H9 (cell line): ENCODE results near the gene NUP43. TPM values are rescaled to one million over a fixed set of nuclear protein-coding genes. Genes with fewer than 3 reads are reported as not detected.

Experiments
- DNase-seq: peaks from one replicate; pipeline ENCODE4 v3.0.0-alpha.2; 2017
- H2AFZ ChIP-seq: one replicate; pipeline ENCODE4 v1.6.1; 2013; ENCODE audit warnings: mild to moderate bottlenecking, low read length, control low read depth, moderate library complexity
- H2AK5ac ChIP-seq: 2 replicates; pipeline ENCODE4 v1.6.1; 2013; ENCODE audit warnings: low read length, control low read depth, mixed read lengths; ENCODE audit not compliant: insufficient read length
- H2BK120ac ChIP-seq: one replicate; pipeline ENCODE4 v1.6.1; 2013; ENCODE audit warnings: low read depth, mild to moderate bottlenecking, low read length, control low read depth, inconsistent platforms; ENCODE audit not compliant: poor library complexity, severe bottlenecking
- H2BK12ac ChIP-seq: 2 replicates; pipeline ENCODE4 v1.6.1; 2013; ENCODE audit warnings: low read length, control low read depth, mixed read lengths, low read depth; ENCODE audit not compliant: insufficient read length
- H2BK15ac ChIP-seq: 2 replicates; pipeline ENCODE4 v1.6.1; 2013; ENCODE audit warnings: low read depth, low read length, control low read depth
- H2BK20ac ChIP-seq: one replicate; pipeline ENCODE4 v1.6.1; 2013; ENCODE audit warnings: low read depth, mild to moderate bottlenecking, low read length, control low read depth, inconsistent platforms; ENCODE audit not compliant: poor library complexity, severe bottlenecking
- H2BK5ac ChIP-seq: 2 replicates; pipeline ENCODE4 v1.6.1; 2013; ENCODE audit warnings: low read length, control low read depth, mixed read lengths; ENCODE audit not compliant: insufficient read length
- H3K14ac ChIP-seq: 2 replicates; pipeline ENCODE4 v1.6.1; 2013; ENCODE audit warnings: low read length, control low read depth; ENCODE audit not compliant: insufficient read depth
- H3K18ac ChIP-seq: 2 replicates; pipeline ENCODE4 v1.6.1; 2013; ENCODE audit warnings: low read depth, mild to moderate bottlenecking, mixed read lengths, low read length, control low read depth; ENCODE audit not compliant: insufficient read length
- H3K23ac ChIP-seq: 2 replicates; pipeline ENCODE4 v1.6.1; 2013; ENCODE audit warnings: low read length, control low read depth, mixed read lengths, low read depth; ENCODE audit not compliant: insufficient read length
- H3K23me2 ChIP-seq: 2 replicates; pipeline ENCODE4 v1.6.1; 2013; ENCODE audit warnings: low read depth, mild to moderate bottlenecking, mixed read lengths, low read length, control low read depth; ENCODE audit not compliant: insufficient read length, poor library complexity, severe bottlenecking
- H3K27ac ChIP-seq: 2 replicates; pipeline ENCODE4 v1.5.1; 2013; ENCODE audit warnings: low read length, control low read depth, mixed read lengths, low read depth; ENCODE audit not compliant: insufficient read length
- H3K27me3 ChIP-seq: 2 replicates; pipeline ENCODE4 v1.6.1; 2013; ENCODE audit warnings: low read length, control low read depth, inconsistent platforms; ENCODE audit not compliant: insufficient read depth
- H3K4ac ChIP-seq: 2 replicates; pipeline ENCODE4 v1.6.1; 2013; ENCODE audit warnings: low read depth, mild to moderate bottlenecking, control low read depth, inconsistent platforms, low read length, moderate library complexity
- H3K4me1 ChIP-seq: 2 replicates; pipeline ENCODE4 v1.6.1; 2013; ENCODE audit warnings: low read length, control low read depth, inconsistent platforms; ENCODE audit not compliant: insufficient read depth
- H3K4me2 ChIP-seq: 2 replicates; pipeline ENCODE4 v1.6.1; 2013; ENCODE audit warnings: low read length, control low read depth, mixed read lengths; ENCODE audit not compliant: insufficient read length, insufficient read depth
- H3K56ac ChIP-seq: 2 replicates; pipeline ENCODE4 v1.6.1; 2013; ENCODE audit warnings: low read depth, mild to moderate bottlenecking, mixed read lengths, low read length, control low read depth; ENCODE audit not compliant: insufficient read length
- H3K79me1 ChIP-seq: 2 replicates; pipeline ENCODE4 v1.6.1; 2013; ENCODE audit warnings: low read depth, mild to moderate bottlenecking, moderate library complexity, low read length, control low read depth, inconsistent platforms; ENCODE audit not compliant: insufficient read depth, poor library complexity, severe bottlenecking
- H3K79me2 ChIP-seq: 2 replicates; pipeline ENCODE4 v1.6.1; 2013; ENCODE audit warnings: low read length, control low read depth, inconsistent platforms; ENCODE audit not compliant: insufficient read depth
- H3K9ac ChIP-seq: 2 replicates; pipeline ENCODE4 v1.6.1; 2013; ENCODE audit warnings: low read length, control low read depth, mixed read lengths; ENCODE audit not compliant: insufficient read length; ENCODE audit errors: extremely low read depth
- H3K9me3 ChIP-seq: one replicate; pipeline ENCODE4 v1.6.1; 2013; ENCODE audit warnings: low read depth, low read length, inconsistent platforms; ENCODE audit not compliant: control insufficient read depth
- H3T11ph ChIP-seq: one replicate; pipeline ENCODE4 v1.6.1; 2013; ENCODE audit warnings: mild to moderate bottlenecking, low read length, control low read depth, inconsistent platforms
- H4K20me1 ChIP-seq: one replicate; pipeline ENCODE4 v1.6.1; 2013; ENCODE audit not compliant: control insufficient read depth, insufficient read length, insufficient read depth
- H4K5ac ChIP-seq: 2 replicates; pipeline ENCODE4 v1.6.1; 2013; ENCODE audit warnings: low read depth, mild to moderate bottlenecking, mixed read lengths, low read length, control low read depth; ENCODE audit not compliant: insufficient read length
- H4K8ac ChIP-seq: replicated peaks from 2 replicates; pipeline ENCODE4 v1.6.1; 2013; ENCODE audit warnings: low read length, control low read depth, mixed read lengths, low read depth; ENCODE audit not compliant: insufficient read length
- H4K91ac ChIP-seq: 2 replicates; pipeline ENCODE4 v1.6.1; 2013; ENCODE audit warnings: low read depth, mild to moderate bottlenecking, moderate library complexity, mixed read lengths, low read length, control low read depth; ENCODE audit not compliant: insufficient read length
- H3K27ac Mint-ChIP-seq, 3 experiments: 2 replicates in 2 of 3; 3 replicates in 1 of 3; pipeline ENCODE4 v1.8.0; 2020 to 2021; ENCODE audit warnings: mixed read lengths in 3 of 3, mild to moderate bottlenecking in 1 of 3, moderate library complexity in 1 of 3
- H3K27me3 Mint-ChIP-seq: 2 replicates; pipeline ENCODE4 v1.8.0; 2021; ENCODE audit warnings: low read depth, mild to moderate bottlenecking, moderate library complexity, mixed read lengths
- H3K36me3 Mint-ChIP-seq, 3 experiments: 2 replicates in 2 of 3; 3 replicates in 1 of 3; pipeline ENCODE4 v1.8.0; 2020 to 2021; ENCODE audit warnings: low read depth in 3 of 3, mixed read lengths in 3 of 3; ENCODE audit not compliant: insufficient read depth in 1 of 3
- H3K4me1 Mint-ChIP-seq, 2 experiments: 2 replicates each; pipeline ENCODE4 v1.8.0; 2020; ENCODE audit warnings: mixed read lengths in 2 of 2
- H3K4me3 Mint-ChIP-seq, 2 experiments: 2 replicates in 1 of 2; 3 replicates in 1 of 2; pipeline ENCODE4 v1.8.0; 2020 to 2021; ENCODE audit warnings: mild to moderate bottlenecking in 2 of 2, mixed read lengths in 2 of 2, moderate library complexity in 1 of 2
- H3K9me3 Mint-ChIP-seq, 2 experiments: 2 replicates in 1 of 2; 3 replicates in 1 of 2; pipeline ENCODE4 v1.8.0; 2020; ENCODE audit warnings: mild to moderate bottlenecking in 2 of 2, mixed read lengths in 2 of 2, moderate library complexity in 1 of 2
- CTCF ChIP-seq: fragments of 200-600 bp; sonication (generic); conservative IDR thresholded peaks from 3 replicates; pipeline ENCODE4 v1.8.0; 2021; ENCODE audit warnings: antibody characterized with exemption, mild to moderate bottlenecking
- WGBS: extraction: QIAGEN DNeasy Blood & Tissue Kit; methylation state at CpG from one replicate; pipeline ENCODE4 v1.1.7; 2013; ENCODE audit warnings: missing lambda C conversion rate, low lambda C conversion rate, mixed read lengths; ENCODE audit not compliant: insufficient read length; ENCODE audit errors: extremely low coverage; 5-methylcytosine and 5-hydroxymethylcytosine counted together
- total RNA-seq: library from RNA; stranded (reverse); gene quantifications from 2 replicates; pipeline ENCODE4 v1.2.1, GENCODE V29; 2021

The NUP43 gene
- total RNA-seq, 1 experiment from 2014 or later: 92.1 TPM

DNA sequence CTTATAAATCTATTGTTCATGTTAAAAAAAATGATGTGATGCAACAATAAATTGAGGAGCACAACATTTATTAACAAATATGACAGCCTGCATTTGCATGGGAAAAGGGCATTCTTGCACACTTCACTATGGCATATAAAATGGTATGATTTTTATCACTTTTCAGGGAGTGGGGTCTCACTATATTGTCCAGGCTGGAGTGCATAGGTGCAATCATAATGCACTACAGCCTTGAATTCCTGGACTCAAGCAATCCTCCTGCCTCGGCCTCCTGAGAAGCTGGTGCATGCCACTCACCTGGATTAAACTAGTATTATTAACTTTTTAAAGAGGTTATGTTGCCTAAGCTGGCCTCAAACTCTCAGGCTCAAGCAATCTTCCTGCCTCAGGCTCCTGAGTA is 11.4 kb downstream of the NUP43 start:
- no peak overlapping the region for H3K27ac ChIP-seq
- H3K9me3 Mint-ChIP-seq: no peaks in the 10 kb centered on the region
- no peak overlapping the region for H3K18ac ChIP-seq
- no peaks in the 10 kb centered on the region for H3K4me1 ChIP-seq
- no peak overlapping the region for H4K5ac ChIP-seq
- no peak overlapping the region for H2AK5ac ChIP-seq
- H3K4ac ChIP-seq: no peak overlapping the region
- H2BK20ac ChIP-seq: no peak overlapping the region
- no peak overlapping the region for H3K27ac Mint-ChIP-seq
- H3K14ac ChIP-seq: no peak overlapping the region
- H3K79me2 ChIP-seq: no peaks in the 10 kb centered on the region
- no peaks in the 10 kb centered on the region for H4K20me1 ChIP-seq
- H3K4me3 Mint-ChIP-seq: no peak overlapping the region
- H3K27me3 ChIP-seq: no peaks in the 10 kb centered on the region
- H3K9ac ChIP-seq: no peak overlapping the region
- no peak overlapping the region for H3K4me2 ChIP-seq
- H3K79me1 ChIP-seq: no peaks in the 10 kb centered on the region
- WGBS: no CpG with 5 or more reads among the region's 1 CpG
- peaks cover 19 to 81% (median 52%) of the 10 kb centered on the region in 3 experiments; a peak in 6 of 7 replicates for H3K36me3 Mint-ChIP-seq
- no peak for TF ChIP-seq CTCF
- H3K9me3 ChIP-seq: no peaks in the 10 kb centered on the region
- H3K27me3 Mint-ChIP-seq: no peaks in the 10 kb centered on the region
- H3K4me1 Mint-ChIP-seq: no peaks in the 10 kb centered on the region
- H2BK15ac ChIP-seq: no peak overlapping the region
- no peak overlapping the region for H4K8ac ChIP-seq
- no peak for DNase-seq
- no peak overlapping the region for H3T11ph ChIP-seq
- H2BK12ac ChIP-seq: no peak overlapping the region
- H3K23ac ChIP-seq: no peak overlapping the region
- no peak overlapping the region for H2BK120ac ChIP-seq
- H4K91ac ChIP-seq: no peak overlapping the region
- no peaks in the 10 kb centered on the region for H3K23me2 ChIP-seq
- no peak overlapping the region for H3K56ac ChIP-seq
- H2BK5ac ChIP-seq: no peak overlapping the region
- H2AFZ ChIP-seq: no peak overlapping the region
